ENCODE measurements around the gene NDUFA3. TPM values are rescaled to one million over a fixed set of nuclear protein-coding genes. Genes with fewer than 3 reads are reported as not detected.
A peak's percentile ranks its signal among the peaks of the same experiment; 100 is the strongest.

Gene NDUFA3
- total RNA-seq = 10 to 100 TPM; 20.9 to 29.5 (median 25.4) TPM

DNA sequence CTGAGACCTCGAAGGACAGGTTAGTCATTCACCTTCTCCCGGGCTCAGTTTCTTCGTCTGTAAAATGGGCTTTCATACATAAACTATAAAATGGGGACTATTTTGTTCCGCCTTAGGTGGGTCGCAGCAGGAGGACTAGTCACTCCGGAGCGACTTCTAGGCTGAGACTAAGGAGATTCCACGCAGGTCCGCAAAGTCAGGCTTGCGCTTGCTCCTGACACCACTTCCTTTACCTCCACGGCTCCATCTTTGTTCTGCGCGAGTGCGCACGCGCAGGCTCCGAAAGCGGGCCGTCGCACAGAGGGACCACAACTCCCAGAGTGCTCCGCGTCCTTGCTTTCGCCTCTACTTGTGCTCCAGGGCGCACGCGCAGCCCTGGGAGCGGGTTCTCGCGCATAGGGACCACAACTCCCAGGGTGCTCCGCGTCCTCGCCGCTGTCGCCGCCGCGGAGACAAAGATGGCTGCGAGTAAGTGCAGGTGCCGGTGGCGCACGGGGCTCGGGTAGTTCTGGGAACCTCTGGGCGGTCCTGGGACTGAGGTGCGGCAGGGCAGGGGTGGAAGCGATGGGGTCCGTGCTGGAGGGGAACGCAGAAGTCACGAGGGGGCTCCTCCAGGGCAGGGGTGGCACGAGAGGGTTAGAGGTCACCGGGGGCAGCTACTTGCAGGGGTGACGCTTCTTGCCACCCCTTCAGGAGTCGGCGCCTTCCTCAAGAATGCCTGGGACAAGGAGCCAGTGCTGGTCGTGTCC, at the start of gene NDUFA3:
Gene NDUFA3, plus strand, starts transcription at position 435 of the 749 bp plus-strand sequence. Its CDS starts 24 bp downstream, at position 459.
- WGBS, 2 donors = 4 to 5% methylated on average over 18 to 27 of the region's 54 CpGs
- intact Hi-C loops (cut with DNase I) = no loop called here
- peaks cover 5 to 26% (median 8%) of the 10 kb centered on the region in 3 donors for H3K36me3 ChIP-seq
- H3K4me3 ChIP-seq = peak within 1 kb of the TSS; percentile 77 to 97 (median 90)
- peaks cover 5 to 25% (median 14%) of the 10 kb centered on the region in 3 donors for H3K4me1 ChIP-seq
- TF ChIP-seq POLR2A (IDR thresholded peaks at IDR 0.05) (peak in 2 of 4 donors; percentile 55 to 70), CTCF (IDR thresholded peaks at IDR 0.05) (peak in 1 of 6 experiments; percentile 45)
- peak within 1 kb of the TSS; percentile 75 to 84 (median 80) for H3K27ac ChIP-seq
- peak; percentile 89 for DNase-seq
- H3K9me3 ChIP-seq = no peaks in the 10 kb centered on the region
- no peaks in the 10 kb centered on the region for H3K27me3 ChIP-seq

- Histone ChIP-seq H3K4me1 (no peaks in the 10 kb centered on the region), H3K36me3 (no peaks in the 10 kb centered on the region), H3K27me3 (peaks cover 0 to 16% (median 0%) of the 10 kb centered on the region in 4 donors), H3K27ac (no peak overlapping the region), H3K9me3 (no peaks in the 10 kb centered on the region), H3K4me3 (no peak overlapping the region)
- TF ChIP-seq CTCF (IDR thresholded peaks at IDR 0.05) = no peak
- TF ChIP-seq POLR2A (IDR thresholded peaks at IDR 0.05) = no peak
- DNase-seq = no peak
- intact Hi-C loops (cut with DNase I) = no loop called here
- WGBS, 2 donors = 48 to 68% methylated on average over 8 of the region's 9 CpGs
Measured at GRCh38 chr19:54062643-54063042, 40.0 kb upstream of the NDUFA3 start.

DNA sequence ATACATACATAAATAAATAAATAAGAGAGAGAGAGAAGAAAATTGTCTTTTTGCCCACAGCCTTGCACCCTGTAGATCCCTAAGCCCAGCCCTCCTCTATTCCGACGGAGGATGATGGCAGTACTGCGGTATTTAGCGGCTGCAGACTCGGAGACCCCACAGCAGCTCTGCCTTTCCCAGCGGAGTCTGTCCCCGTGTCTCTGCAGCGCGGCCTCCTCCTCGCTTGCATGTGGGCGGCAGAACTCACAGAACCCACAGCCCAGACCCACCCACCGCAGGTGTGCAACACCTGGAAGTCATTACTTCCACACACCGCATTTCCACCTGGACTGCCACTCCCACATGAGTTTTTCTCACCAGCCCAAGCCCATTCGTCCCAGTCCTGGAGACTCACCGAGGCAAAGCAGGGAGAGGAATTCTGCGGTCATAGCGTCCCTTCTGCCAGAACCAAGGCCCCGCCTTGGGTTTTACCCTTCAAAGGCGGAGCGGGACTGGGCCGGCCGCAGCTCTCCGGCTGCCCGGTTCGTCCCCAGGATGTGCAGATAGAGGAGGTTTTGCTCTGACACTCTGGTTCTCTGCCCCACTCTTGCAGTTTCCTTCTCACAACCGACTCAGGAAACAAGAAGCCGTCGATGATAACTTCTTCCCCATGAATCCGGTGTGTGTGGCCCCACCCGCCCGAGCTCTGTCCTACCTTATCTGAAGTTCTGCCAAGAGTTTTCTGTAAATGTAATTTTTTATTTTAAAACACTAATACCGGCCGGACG, 39.1 kb upstream of the NDUFA3 start, which contains the start of gene VSTM1:
Gene VSTM1, minus strand, starts transcription at position 548 of the 767 bp plus-strand sequence. Its CDS starts 120 bp downstream, at position 428.
- peaks cover 0 to 16% (median 0%) of the 10 kb centered on the region in 4 donors for H3K27me3 ChIP-seq
- TF ChIP-seq POLR2A (IDR thresholded peaks at IDR 0.05) (no peak), CTCF (IDR thresholded peaks at IDR 0.05) (no peak)
- H3K9me3 ChIP-seq = no peaks in the 10 kb centered on the region
- intact Hi-C loops (cut with DNase I) = no loop called here
- WGBS, 2 donors = 71 to 81% methylated on average over 29 to 34 of the region's 34 CpGs
- no peaks in the 10 kb centered on the region for H3K36me3 ChIP-seq
- no peak for DNase-seq
- H3K27ac ChIP-seq = no peak within 1 kb of the TSS
- no peaks in the 10 kb centered on the region for H3K4me1 ChIP-seq
- no peak within 1 kb of the TSS for H3K4me3 ChIP-seq

GRCh38 chr19:54069470-54069869, 33.2 kb upstream of the NDUFA3 start:
- DNase-seq = no peak
- no peaks in the 10 kb centered on the region for H3K27me3 ChIP-seq
- no peak overlapping the region for H3K27ac ChIP-seq
- WGBS, 2 donors = 56 to 68% methylated on average over 5 of the region's 5 CpGs
- intact Hi-C loops (cut with DNase I) = no loop called here
- no peak overlapping the region for H3K4me3 ChIP-seq
- H3K9me3 ChIP-seq = peaks cover 0 to 11% (median 9%) of the 10 kb centered on the region in 3 donors
- no peaks in the 10 kb centered on the region for H3K4me1 ChIP-seq
- no peak for TF ChIP-seq POLR2A (IDR thresholded peaks at IDR 0.05)
- TF ChIP-seq CTCF (IDR thresholded peaks at IDR 0.05) = no peak
- no peaks in the 10 kb centered on the region for H3K36me3 ChIP-seq

- no peaks in the 10 kb centered on the region for H3K27me3 ChIP-seq
- no peaks in the 10 kb centered on the region for H3K36me3 ChIP-seq
- intact Hi-C loops (cut with DNase I) = no loop called here
- TF ChIP-seq POLR2A (IDR thresholded peaks at IDR 0.05) (no peak), CTCF (IDR thresholded peaks at IDR 0.05) (no peak)
- no peak overlapping the region for H3K4me3 ChIP-seq
- H3K4me1 ChIP-seq = no peaks in the 10 kb centered on the region
- WGBS, 2 donors = 87 to 89% methylated on average over 9 to 10 of the region's 10 CpGs
- no peak overlapping the region for H3K27ac ChIP-seq
- H3K9me3 ChIP-seq = peaks cover 0 to 11% (median 9%) of the 10 kb centered on the region in 3 donors
- DNase-seq = no peak
Measured at GRCh38 chr19:54073829-54074228, 28.8 kb upstream of the NDUFA3 start.

Data from esophagus squamous epithelium (tissue), 5 donors.